Neural progenitor cell (in vitro differentiated cells): ENCODE measurements around the gene IL1RAPL1.

ENCODE experiments used
- EZH2 ChIP-seq: fragments of 200-600 bp; sonication (generic); IDR thresholded peaks from 2 replicates; pipeline ENCODE4 v1.6.1; 2017; ENCODE audit warnings: antibody characterized with exemption, mild to moderate bottlenecking, moderate library complexity
- TF ChIP-seq, protein P1 (sequence below): fragments of 200-600 bp; sonication (generic); IDR thresholded peaks from 2 replicates; pipeline ENCODE4 v1.5.1; 2017; ENCODE audit warnings: antibody characterized with exemption, mild to moderate bottlenecking

DNA sequence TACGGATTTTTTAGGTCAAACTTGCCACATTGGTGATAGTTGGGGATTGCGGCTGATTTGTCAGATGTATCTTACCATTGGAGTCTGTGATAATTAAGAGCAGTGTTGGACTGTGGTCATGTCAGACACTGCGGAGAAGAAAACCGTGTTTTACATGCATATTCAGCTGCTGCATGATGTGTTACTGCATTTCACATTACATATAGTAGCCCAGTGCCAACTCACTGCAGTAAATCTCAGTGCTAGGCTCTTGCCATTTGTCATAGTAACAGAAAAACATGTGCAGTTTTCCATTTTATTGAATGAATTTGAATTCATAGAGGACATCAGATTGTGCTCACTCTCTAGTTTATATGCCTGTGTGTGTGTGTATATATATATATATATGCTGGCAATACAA, 543.7 kb downstream of the IL1RAPL1 start:
- TF ChIP-seq, protein P1, sequence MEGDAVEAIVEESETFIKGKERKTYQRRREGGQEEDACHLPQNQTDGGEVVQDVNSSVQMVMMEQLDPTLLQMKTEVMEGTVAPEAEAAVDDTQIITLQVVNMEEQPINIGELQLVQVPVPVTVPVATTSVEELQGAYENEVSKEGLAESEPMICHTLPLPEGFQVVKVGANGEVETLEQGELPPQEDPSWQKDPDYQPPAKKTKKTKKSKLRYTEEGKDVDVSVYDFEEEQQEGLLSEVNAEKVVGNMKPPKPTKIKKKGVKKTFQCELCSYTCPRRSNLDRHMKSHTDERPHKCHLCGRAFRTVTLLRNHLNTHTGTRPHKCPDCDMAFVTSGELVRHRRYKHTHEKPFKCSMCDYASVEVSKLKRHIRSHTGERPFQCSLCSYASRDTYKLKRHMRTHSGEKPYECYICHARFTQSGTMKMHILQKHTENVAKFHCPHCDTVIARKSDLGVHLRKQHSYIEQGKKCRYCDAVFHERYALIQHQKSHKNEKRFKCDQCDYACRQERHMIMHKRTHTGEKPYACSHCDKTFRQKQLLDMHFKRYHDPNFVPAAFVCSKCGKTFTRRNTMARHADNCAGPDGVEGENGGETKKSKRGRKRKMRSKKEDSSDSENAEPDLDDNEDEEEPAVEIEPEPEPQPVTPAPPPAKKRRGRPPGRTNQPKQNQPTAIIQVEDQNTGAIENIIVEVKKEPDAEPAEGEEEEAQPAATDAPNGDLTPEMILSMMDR = no peak
- TF ChIP-seq EZH2 = no peak
